Stimulated activated CD8-positive, alpha-beta memory T cell treated with anti-CD3 and anti-CD28 coated beads, Interleukin-4, amount 100 ng/mL, for 24 hours (primary cell): ENCODE measurements around the gene CNIH2.
"Not testable (repeated sequence)": the region's sequence is repeated elsewhere in the genome, so short reads cannot be mapped to it uniquely, and the experiment has no call there.

Experiments used
- DNase-seq: peaks from one replicate; pipeline ENCODE4 v3.0.0-alpha.2; 2020; ENCODE audit warnings: low read depth

CNIH2 gene

DNA sequence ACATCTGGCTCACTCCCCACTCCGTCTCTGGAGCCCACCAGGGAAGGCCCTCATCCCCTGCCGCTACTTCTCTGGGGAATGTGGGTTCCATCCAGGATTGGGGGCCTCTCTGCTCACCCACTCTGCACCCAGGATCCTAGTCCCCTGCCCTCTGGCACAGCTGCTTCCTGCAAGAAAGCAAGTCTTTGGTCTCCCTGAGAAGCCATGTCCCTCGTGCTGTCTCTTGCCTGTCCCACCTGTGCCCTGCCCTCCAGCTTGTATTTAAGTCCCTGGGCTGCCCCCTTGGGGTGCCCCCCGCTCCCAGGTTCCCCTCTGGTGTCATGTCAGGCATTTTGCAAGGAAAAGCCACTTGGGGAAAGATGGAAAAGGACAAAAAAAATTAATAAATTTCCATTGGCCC lies 911 bp upstream of the CNIH2 start:
- not testable (repeated sequence) for DNase-seq

DNA sequence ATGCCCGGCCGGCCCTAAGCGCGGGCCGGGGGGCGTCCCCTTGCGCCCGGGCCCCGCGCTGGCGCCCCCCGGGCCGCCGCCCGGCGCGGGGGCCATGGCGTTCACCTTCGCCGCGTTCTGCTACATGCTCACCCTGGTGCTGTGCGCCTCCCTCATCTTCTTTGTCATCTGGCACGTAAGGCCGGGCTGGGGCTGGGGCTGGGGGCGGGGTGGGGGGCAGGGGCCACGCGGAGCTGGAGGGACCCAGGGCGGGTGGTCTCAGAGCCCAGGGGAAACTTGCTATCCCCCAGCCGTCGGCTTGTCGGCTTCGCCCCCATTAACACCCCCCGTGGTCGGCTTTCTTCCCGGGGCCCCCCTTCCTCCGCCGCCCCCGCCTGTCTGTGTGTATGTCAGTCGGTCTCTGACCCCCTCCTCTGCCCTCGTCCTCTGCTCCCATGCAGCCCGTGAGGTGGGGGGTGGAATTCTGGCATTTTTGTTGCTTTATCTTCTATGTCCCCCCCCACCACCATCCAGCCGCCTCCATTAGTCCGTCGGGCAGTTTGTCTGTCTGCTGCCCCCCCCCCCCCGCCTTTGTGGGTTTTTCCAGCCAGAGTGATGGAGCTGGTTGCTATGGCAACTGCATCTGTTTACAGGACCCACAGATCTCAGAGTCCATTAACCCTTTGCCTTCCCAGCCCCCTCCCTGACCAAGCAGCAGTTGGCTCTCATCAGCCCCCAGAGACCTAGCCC lies 552 bp downstream of the CNIH2 start:
- no peak for DNase-seq

DNA sequence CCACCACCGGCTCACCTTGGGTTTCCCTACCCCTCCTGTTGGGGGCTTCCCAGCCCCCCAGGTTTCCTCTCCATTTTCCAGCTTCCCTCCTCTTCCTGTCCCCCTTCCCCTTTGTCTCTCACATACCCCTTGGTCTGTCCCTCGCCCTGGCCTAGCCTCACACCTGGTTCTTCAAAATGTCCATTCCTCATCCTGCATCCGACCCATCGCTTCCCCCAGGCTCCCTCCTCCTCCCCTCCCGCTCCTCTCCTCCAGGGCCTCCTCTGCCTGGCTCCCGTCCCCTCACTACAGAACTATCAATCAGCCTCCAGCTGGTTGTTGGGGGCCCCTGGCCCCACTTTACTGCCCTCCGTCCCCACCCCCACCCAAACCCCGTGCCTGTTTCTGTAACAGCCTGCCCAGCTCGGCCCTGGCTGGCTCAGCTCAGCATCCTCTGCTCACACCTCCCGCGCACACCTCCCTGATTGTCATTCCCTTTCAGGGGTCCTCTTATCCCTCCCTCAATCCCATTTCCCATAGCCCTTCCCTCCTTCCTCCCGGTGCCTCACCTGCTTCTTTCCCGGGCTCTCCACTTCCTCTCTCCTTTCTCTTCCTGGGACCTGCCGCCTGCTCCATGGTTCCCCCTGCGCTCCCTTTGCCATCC lies 1.2 kb downstream of the CNIH2 start:
- no peak for DNase-seq

DNA sequence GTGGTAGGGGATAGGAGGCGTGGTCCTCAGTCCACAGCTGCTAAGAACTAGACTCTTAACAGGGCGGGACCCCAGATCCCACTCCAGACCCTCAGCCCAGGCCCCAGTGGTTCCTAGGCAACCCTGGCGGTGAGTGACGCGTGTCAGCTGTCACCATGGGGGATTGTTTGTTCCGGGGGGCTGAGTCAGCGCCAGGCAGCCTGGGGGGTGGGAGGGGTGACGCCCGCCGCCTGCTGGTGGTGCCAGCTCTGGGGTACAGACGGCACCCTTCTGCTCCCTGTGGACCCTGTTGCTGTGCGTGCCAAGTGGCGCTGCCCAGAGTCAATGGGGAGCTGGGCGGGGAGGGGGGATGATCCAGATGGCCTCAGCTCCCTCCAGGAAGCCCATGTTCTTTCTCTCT lies 2.5 kb downstream of the CNIH2 start:
- no peak for DNase-seq

DNA sequence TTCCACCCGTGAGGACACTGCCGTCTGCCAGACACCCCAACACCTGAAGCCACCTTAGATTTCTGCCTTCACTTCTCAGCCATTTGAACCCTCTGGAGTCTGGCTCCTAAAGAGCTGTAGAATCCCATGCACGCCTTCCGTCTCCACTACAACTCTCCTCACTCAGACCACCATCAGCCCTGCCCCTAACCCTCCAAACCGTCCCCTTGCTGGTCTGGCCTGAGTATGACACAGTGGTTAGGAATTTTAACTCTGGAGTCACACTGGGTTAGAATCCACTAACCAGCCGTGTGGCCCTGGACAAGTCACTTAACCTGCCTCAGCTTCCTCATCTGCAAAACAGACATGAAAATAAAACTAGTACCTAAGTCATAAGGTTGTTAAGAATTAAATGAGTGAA lies 3.0 kb downstream of the CNIH2 start:
- no peak for DNase-seq

DNA sequence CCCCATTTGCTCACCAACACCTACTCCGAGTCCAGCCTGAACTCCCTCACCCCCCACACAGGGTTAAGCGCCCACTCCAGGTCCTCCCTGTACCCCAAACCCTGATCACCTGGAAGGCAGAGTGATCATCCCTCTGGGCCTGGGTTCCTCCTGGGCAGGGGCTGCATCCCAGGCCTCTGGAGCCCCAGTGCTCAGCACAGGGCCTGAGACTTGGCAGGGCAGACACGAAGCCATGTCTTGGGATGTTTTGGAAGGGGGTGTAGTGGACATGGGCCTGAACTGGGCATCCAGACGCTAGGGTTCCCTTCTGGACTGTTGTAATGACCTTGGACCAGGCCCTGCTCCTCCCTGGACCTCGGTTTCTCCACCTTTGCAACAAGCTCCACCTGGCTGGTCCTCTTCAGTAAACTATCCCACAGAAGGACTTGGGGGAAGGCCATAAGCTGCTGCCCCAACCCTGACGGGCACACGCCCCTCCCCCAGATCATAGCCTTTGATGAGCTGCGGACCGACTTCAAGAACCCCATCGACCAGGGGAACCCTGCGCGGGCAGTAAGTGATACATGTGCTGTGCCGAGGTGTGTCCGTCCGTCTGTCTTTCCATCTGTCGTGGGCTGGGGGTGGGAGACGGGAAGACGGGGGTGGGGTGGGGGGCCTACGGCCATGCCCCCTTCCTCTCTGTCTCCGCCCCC lies 3.9 kb downstream of the CNIH2 start:
- no peak for DNase-seq

DNA sequence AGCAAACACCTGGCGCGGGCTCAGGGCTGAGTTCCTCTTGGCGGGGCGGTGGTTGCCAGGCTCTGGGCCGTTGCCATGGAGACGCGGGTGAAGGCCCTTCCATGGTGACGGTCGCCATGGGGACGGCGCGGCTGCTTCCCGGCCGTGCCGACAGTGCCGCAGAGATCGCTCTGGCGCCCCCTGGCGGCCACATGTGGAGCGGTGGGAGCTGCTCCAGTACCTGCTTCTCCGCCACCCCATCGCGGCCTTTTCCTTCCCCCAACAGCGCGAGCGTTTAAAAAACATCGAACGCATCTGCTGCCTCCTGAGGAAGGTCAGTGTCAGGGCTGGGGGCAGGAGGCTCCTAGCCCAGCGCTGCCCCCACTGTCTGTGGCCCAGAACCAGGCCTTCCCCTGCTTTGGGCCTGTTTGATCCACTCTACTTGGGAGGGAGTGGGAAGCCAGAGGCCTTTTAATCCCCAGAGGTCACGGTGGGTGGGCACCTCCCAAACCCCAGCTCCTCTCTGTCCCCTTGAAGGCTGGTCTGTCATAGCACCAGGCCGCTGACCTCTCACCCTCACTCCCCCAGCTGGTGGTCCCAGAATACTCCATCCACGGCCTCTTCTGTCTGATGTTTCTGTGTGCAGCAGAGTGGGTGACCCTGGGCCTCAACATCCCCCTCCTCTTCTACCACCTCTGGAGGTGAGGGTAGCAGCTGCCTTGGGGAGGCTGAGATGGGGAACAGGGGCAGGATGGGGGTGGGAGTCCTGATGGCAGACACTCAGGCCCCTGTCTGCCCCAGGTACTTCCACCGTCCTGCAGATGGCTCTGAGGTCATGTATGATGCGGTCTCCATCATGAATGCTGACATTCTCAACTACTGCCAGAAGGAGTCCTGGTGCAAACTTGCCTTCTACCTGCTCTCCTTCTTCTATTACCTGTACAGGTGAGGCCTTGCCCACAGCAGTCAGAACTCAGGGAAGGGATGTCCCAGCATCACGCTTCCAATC lies 4.8 kb downstream of the CNIH2 start:
- DNase-seq = peak; percentile 99

DNA sequence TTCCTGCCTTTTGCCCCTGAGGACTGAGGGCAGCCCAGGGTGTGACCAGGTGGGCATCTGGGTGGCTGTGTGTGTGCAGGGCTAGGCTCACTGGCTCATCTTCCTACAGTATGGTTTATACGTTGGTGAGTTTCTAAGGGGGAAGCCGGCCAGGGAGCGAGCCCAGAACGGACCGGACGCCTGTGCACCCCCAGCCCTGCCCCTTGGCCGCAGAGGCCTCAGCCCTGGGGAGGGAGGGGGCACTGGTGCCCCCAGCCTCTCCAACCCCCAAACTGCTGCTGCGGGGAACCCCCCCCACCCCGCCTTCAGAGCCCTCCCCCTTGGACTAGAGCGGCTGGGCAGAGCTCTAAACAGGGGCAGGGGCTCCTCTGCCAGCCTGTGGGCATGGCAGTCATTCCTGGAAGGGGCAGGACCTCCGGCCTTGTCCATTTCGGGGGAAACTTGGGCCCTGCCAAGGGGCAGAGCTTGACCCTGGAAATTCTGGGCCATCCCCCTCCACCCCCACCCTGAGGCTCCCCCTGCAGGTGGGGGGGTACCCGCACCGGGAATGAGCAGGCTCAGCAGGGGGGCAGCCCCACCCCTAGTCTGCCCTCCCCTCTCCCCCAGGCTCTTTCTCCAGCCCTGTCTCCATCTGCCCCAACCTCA lies 5.6 kb downstream of the CNIH2 start:
- DNase-seq = no peak

DNA sequence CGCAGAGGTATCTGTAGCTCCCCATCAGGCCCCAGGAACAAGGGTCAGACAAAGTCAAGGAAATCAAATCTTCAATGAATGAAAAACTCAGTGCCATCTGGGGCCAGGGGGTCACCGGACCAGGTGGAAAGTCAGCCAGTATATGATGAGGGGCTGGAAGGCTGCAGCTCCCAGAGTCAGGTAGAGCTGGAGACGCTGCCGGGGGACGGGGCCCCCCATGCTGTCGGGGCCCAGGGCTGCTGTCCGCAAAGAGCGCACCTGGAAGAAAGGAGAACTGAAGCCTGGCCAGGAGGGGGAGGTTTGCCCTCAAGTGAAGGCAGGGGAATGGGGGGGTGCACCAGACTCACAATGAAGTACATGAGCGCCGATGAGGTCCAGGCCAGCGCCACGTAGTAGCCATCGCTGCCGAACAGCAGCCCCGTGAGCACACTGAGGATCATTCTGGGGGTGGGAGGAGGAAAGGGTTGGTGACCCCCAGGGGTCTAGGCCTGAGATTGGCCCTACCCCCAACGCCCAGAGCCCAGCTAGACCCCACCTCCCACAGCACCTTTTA lies 6.6 kb downstream of the CNIH2 start:
- no peak for DNase-seq

DNA sequence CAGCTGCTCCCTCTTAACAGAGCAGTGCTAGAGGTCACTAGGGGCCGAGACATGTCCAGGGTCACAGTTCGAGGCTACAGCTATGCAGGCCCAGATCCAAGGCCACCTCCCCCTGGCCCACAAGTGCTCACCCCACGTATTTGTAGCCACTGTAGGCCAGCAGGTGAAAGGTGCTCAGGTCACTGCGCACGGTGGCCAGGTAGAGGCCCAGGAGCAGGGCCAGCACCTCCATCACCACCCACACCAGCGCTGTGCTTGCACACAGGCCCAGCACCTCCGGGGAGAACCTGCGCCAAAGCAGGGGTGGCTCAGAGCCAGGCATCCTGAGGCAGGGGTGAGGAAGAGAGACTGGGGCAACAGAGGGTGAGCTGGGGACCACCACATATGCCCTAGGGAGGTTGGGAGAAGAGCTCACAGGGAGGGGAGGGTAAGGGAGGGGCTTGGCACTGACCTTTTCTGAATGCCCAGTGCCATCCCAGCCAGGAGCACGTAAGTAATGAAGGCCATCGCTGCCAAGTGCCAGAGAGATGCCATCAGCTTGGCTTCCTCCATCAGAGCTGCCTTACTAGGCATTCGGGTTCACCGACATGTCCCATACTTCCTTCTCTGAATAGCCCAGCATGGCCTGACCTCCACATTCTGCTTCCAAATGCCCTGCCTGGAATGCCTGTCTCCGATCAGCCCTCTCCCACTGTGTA lies 7.4 kb downstream of the CNIH2 start:
- DNase-seq = no peak

DNA sequence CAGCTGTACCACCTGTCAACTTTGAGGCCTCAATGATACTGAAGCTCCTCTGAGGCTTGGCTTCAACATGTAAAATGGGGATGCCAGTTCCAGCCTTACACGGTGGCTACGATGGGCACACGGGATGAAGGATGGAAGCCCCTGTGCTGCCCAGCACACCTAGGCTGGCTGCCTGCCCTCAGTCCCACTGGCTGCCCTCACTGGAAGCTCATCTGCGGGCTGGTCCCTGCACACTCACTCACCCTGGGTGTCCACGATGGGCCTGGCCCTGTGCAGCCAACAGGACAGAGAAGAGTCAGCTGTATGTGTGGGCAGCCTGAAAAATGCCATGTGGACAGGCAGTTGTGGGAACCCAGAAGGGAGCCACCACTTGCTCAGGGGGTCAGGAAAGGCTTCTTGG lies 8.7 kb downstream of the CNIH2 start:
- DNase-seq = no peak

DNA sequence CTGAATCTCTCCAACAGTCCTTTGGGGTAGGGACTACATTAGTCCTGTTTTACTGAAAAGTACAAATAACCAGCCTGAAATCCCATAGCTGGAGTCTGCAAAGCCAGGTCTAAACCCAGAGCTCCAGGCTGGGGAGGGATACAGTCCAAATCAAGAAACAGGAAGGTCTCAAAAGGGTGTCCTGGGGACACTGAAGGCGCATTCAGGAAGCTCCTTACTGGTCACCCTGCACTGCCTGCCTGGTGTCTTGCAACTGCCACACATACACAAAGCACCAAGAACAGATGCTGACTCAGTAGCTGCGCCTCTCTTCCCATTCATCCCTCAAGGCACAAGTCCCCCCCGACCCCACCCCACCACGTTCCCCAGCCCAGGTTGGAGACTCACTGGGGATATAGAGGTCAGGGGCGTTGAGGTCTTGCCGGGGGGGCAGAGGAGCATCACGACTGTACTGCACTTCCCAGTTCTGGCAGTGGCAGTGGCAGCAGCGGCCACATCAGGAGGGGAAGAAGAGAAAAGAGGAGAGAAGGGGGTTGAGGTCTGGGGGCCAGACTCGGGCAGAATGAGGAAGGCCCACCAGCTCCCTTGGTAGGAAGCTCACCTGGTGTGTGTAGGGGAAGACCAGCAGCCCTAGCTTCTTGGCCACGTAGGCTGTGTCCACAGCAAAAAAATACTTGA lies 9.4 kb downstream of the CNIH2 start:
- DNase-seq = no peak

DNA sequence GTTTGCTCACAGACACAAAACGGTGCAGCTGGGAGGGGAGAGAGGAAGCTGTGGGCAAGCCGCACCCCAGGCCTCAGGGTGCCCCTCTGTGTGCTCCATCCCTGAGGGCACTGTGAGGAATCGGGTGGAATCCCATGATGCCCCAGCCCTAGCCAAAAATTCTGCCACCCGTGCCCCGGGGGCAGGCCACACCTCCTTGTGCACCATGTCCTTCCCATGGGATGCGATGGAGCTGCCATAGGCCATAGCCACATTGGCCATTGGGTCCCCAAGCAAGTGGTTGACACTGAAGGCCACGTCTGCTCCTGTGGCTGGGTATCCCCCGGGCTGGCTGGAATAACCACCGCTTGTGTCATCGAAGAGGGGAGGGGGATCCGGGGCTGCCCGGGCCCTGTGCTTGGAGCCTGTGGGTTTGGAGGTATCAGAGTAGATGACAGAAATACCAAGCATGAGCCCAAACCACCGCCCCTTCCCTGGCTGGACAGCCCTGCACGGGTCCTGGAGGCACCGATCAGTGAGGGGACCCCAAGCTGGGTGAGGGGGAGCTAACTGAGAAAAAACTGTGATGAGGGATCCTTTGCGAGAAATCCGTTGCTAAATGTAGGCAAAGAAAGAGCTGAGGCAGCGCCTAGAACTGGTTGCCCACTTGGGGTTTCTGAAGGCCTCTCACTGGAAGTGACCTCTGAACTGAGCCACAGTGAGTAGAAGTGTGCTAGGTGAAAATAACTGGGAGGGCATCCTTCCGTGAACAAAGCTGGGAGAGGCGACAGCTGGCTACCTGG lies 10.1 kb downstream of the CNIH2 start:
- no peak for DNase-seq

DNA sequence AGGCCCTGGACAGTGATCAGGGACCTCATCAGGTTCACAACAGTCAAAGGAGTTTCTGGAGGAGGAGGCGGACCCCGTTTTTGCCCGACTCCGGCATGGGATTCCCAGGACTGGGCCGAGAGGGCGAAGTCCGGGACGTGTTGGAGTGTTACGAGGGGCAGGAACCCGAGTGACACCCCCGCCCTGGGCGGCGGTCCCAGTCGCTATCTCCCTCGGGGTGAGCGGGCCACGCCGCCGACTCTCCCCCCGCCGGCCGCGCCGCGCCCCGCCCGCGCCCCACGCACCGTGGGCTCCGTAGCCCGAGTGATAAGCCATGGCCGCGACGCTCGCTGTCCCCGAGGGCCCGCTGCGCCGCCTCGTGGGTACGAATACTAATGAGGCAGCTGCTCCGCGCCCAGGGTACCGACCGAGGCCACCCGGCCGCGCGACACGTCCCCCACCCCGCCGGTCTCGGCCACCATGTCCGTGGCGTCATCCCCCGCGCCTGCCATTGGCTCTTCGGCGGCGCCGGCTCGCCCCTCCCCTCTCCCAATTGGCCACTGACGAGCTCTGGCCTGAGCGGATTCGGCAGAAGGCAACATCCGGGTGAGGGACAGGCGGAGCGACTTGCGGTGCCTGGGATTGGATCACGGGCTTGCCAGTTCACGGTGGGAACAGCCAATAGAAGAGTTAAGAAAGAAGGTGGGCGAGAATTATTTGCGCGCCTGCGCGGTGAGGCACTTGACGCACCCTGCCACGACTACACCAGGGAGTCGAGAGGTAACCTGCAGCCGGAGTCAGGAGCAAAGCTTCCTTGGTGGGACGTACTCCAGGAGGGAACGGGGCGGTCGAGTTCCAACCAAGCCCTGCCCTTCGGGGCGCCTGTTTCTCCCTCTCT lies 10.9 kb downstream of the CNIH2 start, which contains the start of gene YIF1A:
Gene YIF1A (minus strand): TSS at position 473 of the 877 bp plus-strand sequence. CDS start 158 bp downstream, at position 315.
- DNase-seq = peak; percentile 97

DNA sequence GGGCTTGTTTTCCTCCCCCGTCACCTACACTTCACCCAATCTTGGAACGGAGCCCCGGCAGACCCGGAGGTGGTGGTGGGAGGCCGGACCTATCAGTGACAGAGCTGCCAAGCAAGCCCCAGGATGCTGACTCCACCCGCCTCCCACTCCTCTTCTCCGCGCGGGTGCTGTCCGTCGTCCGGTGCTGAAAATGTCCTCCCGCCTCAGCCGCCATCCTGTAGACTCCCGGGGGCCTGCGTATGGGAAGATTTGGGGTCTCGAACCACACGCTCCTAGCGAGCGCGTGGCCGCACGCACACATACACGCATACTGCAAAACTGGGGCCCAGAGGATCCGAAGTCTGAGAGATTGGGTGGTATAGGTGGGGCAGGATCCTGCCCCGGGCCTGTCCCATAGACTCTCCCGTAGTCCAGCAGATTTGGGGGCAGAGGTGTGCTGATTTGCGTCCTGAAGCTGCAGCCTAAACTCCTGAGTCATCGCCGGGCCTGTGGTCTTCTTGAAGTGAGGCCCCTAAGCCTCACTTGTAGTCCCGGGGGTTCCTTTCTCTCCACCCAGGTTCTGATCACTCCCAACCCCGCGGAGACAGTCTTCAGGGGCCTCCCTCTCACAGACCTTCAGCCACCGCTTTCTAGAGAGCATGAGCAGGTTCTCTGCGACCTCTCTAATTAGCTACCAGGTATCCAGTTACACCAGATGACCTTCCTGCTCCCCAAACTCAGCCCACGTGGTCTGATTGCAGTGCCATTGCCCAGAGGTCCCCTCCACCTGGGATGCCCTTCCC lies 11.8 kb downstream of the CNIH2 start:
- peak; percentile 72 for DNase-seq

DNA sequence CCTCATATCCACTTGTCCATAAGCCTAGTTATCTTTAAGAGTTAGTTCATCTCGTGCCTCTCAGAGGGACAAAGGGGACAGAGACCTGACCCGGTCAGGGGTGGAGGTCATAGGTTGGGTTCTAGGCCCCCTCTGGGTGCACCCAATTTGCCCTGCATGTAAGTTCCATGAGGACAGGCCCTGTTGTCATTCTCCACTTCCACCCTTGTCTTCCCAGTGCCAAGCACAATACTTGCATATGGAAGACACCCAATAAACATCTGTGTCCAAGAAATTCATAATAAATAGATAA lies 12.3 kb downstream of the CNIH2 start:
- no peak for DNase-seq

DNA sequence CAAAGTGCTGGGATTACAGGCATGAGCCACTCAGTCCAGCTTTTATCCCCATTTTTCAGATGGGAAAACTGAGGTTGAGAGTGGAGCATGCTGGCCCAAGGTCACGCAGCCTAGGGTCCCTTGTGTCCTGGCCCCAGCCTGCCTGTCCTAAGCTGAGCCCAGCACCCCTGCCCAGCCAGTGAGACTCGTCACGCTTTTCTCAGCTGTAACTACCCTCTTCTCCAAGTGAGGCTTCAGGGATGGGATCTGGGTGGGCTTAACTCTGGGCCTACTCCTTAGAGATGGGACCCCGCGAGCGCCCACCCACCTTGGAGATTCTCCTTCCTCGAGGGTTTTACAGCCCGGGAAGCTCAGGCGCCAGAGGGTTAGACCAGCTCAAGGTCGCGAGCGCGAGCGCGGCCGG lies 13.3 kb downstream of the CNIH2 start:
- DNase-seq = no peak
